HG03066 (cell line): ENCODE measurements around the gene MMP17.
"Not testable (repeated sequence)": the region's sequence is repeated elsewhere in the genome, so short reads cannot be mapped to it uniquely, and the experiment has no call there.

Experiments used
- ATAC-seq: cut with Tn5 transposase; IDR thresholded peaks from one replicate; pipeline ENCODE4 v1.9.1; 2021; ENCODE audit warnings: low read depth; ENCODE audit not compliant: unreplicated experiment

MMP17 gene

DNA sequence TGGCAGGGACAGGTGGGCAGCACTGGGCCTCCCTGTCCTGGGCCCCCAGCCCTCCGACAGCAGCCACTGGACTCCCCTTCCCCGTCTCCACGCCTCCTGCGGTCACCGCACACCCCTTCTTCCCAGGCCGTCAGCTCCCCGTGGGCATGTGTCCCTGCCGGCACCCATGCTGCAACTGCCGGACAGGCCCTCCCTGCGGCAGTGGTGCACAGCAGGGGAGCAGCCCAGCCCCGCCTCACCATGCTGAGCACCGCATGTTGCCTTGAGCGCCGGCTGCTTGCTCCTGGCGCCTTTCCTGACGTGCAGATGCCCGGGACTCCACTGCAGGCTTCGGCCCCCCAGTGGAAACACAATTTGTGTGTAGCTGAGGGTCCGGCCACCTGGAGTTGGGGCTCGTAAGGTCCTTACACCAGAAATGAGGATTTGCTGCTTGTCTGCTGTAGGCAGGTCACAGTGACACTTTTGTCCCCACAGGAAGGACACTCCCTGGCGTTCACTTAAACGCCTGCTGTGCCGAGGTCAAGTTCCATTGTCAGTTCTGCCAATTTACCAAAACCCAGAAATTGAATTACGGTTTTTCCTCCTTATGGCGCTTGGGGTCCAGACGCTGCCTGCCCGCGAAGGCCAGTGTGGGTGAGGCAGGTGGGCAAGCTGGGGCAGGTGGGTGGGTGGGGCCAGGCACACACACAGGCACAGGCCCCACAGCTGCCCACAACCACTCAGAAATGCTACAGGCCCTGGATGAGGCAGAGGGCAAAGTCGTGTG lies 28.2 kb upstream of the MMP17 start:
- no peak for ATAC-seq

- no peak for ATAC-seq
Observed at GRCh38 chr12:131800594-131801135, 27.5 kb upstream of the MMP17 start.

- no peak for ATAC-seq
Observed at GRCh38 chr12:131801254-131801866, 26.8 kb upstream of the MMP17 start.

DNA sequence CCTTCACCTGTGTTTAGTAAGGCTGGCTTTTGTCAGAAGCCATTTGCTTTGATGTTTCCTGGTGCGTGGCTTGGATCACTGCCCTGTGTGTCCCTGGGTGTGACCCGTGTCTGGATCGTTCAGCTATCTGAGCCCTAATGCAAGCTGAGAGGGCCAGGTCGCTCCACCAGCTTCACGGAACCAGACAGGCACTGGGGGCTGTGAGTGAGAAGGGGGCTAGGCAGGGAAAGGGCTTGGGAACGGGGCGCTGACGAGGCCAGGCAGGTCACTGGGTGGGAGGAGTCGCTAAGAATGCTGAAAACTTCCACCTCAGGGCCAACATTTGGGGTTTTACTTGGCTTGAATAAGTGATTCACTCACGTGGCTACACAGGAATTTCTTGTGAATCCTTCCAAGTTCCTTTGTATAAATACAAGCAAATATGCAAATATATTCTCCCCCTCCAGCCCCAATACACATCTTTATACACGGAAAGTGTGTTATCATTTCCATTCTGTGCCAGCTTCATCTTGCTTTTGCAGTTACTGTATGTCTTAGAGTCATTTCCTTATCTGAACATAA lies 24.2 kb upstream of the MMP17 start:
- no peak for ATAC-seq

DNA sequence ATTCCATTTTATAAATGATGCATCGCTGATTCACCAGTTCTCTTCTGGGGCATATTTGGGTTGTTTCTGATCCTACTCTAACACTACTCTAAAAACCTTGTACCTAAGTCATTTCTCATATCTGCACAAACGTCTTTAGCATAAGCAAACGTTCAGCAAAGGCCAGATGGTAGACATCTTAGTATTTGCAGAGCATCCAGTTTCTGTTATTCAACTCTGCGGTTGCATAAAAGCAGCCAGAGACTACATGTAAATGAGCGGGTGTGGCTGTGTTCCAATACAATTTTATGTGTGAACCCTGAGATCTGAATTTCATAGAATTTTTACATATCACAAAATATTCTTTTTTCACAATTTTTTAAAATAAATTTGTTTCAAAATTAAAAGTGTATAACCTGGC lies 22.8 kb upstream of the MMP17 start:
- no peak for ATAC-seq

GRCh38 chr12:131806674-131807073 lies 21.5 kb upstream of the MMP17 start:
- ATAC-seq = no peak

DNA sequence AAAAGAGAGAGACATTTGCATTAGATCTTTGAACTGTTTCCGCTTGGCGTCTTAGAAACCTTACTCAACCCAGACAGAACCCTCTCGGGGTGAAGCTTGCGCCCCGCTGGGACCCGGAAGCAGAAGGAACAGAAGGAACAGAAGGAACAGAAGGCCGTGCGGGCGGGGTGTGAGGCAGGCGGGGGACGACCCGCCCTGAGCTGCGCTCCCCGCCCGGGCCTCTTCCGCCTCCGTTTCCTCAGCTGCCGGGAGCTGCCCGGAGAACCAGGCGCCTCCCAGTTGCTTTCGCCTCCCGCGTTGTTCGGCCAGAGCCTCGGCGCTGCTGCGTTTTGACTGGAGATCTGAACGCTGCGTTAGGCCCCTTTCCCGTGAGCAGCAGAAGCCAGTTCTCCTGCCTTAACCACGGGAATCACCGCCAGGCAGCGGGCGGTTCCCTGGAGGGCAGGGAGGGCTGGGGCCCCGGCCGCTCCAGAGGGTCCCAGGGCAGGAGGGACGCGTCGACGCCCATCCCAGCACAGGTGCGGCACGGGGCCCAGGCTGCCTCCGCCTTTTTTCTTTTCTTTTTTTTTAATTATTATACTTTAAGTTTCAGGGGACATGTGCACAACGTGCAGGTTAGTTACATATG lies 19.3 kb upstream of the MMP17 start:
- ATAC-seq = no peak

DNA sequence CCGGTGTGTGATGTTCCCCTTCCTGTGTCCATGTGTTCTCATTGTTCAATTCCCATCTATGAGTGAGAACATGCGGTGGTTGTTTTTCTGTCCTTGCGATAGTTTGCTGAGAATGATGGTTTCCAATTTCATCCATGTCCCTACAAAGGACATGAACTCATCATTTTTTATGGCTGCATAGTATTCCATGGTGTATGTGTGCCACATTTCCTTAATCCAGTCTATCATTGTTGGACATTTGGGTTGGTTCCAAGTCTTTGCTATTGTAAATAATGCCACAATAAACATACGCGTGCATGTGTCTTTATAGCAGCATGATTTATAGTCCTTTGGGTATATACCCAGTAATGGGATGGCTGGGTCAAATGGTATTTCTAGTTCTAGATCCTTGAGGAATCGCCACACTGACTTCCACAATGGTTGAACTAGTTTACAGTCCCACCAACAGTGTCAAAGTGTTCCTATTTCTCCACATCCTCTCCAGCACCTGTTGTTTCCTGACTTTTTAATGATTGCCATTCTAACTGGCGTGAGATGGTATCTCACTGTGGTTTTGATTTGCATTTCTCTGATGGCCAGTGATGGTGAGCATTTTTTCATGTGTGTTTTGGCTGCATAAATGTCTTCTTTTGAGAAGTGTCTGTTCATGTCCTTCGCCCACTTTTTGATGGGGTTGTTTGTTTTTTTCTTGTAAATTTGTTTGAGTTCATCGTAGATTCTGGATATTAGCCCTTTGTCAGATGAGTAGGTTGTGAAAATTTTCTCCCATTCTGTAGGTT lies 18.5 kb upstream of the MMP17 start:
- ATAC-seq = not testable (repeated sequence)

- ATAC-seq = no peak
Observed at GRCh38 chr12:131810726-131811125, 17.5 kb upstream of the MMP17 start.

GRCh38 chr12:131815131-131815530 lies 13.1 kb upstream of the MMP17 start:
- no peak for ATAC-seq

DNA sequence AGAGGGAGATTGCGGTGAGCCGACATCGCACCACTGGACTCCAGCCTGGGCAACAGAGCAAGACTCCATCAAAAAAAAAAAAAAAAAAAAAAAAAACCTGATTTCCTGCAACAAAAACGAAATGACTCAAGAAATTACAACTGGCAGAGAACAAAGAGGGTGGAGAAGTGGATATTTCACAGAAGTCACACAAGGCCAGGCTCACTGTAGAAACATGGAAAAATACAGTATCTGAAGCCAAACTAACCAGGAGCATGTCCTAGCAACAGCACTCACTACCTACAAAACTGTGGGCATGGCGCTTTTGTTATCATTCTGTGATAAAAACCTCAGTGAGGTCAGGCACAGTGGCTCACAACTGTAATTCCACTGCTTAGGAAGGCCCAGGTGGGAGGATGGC lies 11.7 kb upstream of the MMP17 start:
- ATAC-seq = no peak

DNA sequence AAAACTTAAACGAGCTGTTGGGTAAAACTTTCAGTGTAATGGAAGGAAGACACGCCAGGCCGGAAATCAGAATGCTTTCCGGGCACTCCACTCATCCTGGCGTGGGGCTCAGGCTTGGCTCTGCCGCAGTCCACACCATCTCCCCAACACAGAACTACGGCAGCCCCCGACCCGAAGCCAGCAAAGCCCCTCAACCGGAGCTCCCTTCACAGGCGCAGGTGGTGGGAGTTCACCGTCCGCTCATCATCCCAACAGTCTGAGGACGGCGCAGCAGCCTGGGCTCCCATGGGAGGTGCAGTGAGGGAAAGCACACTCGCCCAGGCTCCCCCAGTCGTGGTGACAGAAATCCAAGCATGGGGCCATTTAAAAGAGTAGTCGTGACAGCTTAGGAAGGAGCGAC lies 11.0 kb upstream of the MMP17 start:
- ATAC-seq = no peak

DNA sequence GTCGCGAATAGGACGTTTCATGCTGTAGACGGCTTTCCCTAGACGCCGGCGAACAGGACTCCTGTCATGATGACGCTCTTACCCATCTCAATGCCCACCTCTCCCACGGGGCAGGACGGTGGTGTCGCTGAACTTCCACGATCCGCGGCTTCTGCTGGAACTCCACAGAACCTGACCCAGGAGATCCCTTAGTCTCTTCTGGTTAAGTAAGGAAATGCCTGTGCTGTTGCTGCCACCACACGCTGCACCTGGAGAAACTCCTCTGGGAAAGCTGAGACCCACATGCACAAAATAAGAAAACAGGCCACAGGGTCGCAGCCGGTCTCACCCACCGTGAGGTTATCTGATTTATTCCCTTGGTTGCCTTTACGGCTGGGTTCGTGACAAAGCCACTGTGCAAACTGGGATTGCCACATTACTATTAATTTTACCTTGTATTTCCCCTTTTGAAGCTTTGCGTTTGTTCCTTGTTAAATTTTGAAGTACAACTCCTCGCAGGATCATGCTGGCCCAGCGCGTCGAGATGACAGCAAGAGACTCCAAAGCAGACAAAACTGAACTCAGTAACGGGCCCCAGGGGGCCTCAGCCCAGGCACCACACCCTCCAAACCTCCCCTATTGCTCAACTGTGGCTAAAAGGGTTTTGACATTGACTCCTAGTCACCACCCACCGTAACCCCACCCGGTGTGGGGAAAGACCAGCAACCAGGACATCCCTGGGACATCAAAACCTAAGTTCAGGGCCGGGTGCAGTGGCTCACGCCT lies 9.2 kb upstream of the MMP17 start:
- no peak for ATAC-seq

GRCh38 chr12:131824450-131824849 lies 3.7 kb upstream of the MMP17 start:
- ATAC-seq = no peak

- ATAC-seq = no peak
Observed at GRCh38 chr12:131825146-131825892, 2.9 kb upstream of the MMP17 start.

GRCh38 chr12:131826097-131826928 lies 1.9 kb upstream of the MMP17 start:
- ATAC-seq = no peak

GRCh38 chr12:131828671-131829355 lies 620 bp downstream of the MMP17 start:
- ATAC-seq = no peak

GRCh38 chr12:131829356-131829747 lies 1.2 kb downstream of the MMP17 start:
- no peak for ATAC-seq
